ENCODE measurements around the gene MRPS18B. TPM values are rescaled to one million over a fixed set of nuclear protein-coding genes. Genes with fewer than 3 reads are reported as not detected.
"Not testable (repeated sequence)": the region's sequence is repeated elsewhere in the genome, so short reads cannot be mapped to it uniquely, and the experiment has no call there.

MRPS18B gene
- total and polyA plus RNA-seq, 2 of the 13 experiments (the other 11 are each of a cell fraction or from before 2014, with no cell fraction given): 125 to 131 TPM

- H3K4me2 ChIP-seq (ENCODE audit: low read depth, low read length); BruUV-seq (replicated peaks); POLR2A ChIA-PET; in situ Hi-C loops (cut with HindIII; ENCODE audit: extremely low pct_ligation_motif_present, low pct_unique_long_range_greater_than_20kb); H3K4me3 ChIP-seq (replicated peaks in 1 of 3; ENCODE audit: insufficient read depth in 1 of 3, low read depth in 2 of 3, low read length in 3 of 3); H2AFZ ChIP-seq (ENCODE audit: low read length); ATAC-seq; H3K27ac ChIP-seq (ENCODE audit: extremely low read length, insufficient read depth, low read length); FAIRE-seq; H4K20me1 ChIP-seq (ENCODE audit: insufficient read depth, low read length); CTCF ChIA-PET (ENCODE audit: low intra/inter-chr PET ratio, low total read pairs); intact Hi-C loops (cut with micrococcal nuclease; ENCODE audit: unreplicated experiment); H3K79me2 ChIP-seq (ENCODE audit: insufficient read depth, low read length); H3K27me3 ChIP-seq (ENCODE audit: control insufficient read depth in 1 of 2, insufficient read depth in 2 of 2, low read length in 2 of 2); H3K9me3 ChIP-seq (ENCODE audit: low read length); H3K9ac ChIP-seq (ENCODE audit: insufficient read depth, low read depth, low read length); TF ChIP-seq GABPA (IDR thresholded peaks at IDR 0.05; ENCODE audit: low read depth, low read length): not testable (repeated sequence)
- WGBS (ENCODE audit: low lambda C conversion rate): 81% methylated on average over 2 of the region's 2 CpGs
- Histone ChIP-seq H3K4me1 (ENCODE audit: insufficient read depth, low read length) (peaks cover 16% of the 10 kb centered on the region), H3K36me3 (replicated peaks in 1 of 2; ENCODE audit: control insufficient read depth in 1 of 2, insufficient read depth in 2 of 2, low read length in 2 of 2) (peaks cover 34 to 76% of the 10 kb centered on the region in 2 experiments)
- peak; percentile 73 for DNase-seq (ENCODE audit: low spot score)
- peak; percentile 93 for TF ChIP-seq FOSL2 (CRISPR knock-in tag; IDR thresholded peaks at IDR 0.05)
- peak; percentile 64 for TF ChIP-seq GABPA (CRISPR knock-in tag; IDR thresholded peaks at IDR 0.05; ENCODE audit: low read depth)
- TF ChIP-seq HMGXB3 (CRISPR knock-in tag; IDR thresholded peaks at IDR 0.05; ENCODE audit: borderline replicate concordance): 0 out of 2 replicates have a peak, but pooled peaks have one; percentile 18
- 0 out of 2 replicates have a peak, but pooled peaks have one; percentile 19 for TF ChIP-seq SP5 (CRISPR knock-in tag; IDR thresholded peaks at IDR 0.05; ENCODE audit: borderline replicate concordance, low read depth)
- TF ChIP-seq THRA (CRISPR knock-in tag; IDR thresholded peaks at IDR 0.05; ENCODE audit: borderline replicate concordance): 0 out of 2 replicates have a peak, but pooled peaks have one; percentile 15
- TF ChIP-seq JUND (CRISPR knock-in tag; IDR thresholded peaks at IDR 0.05): peak; percentile 16; the same call in 1 of the 2 replicates
- 0 out of 2 replicates have a peak, but pooled peaks have one; percentile 30 for TF ChIP-seq ELF3 (CRISPR knock-in tag; IDR thresholded peaks at IDR 0.05)
- TF ChIP-seq ZBTB21 (CRISPR knock-in tag; IDR thresholded peaks at IDR 0.05): peak; percentile 81
- TF ChIP-seq ETV5 (CRISPR knock-in tag; IDR thresholded peaks at IDR 0.05; ENCODE audit: borderline replicate concordance): peak; percentile 54; the same call in 1 of the 2 replicates
- peak; percentile 50; the same call in 1 of the 2 replicates for TF ChIP-seq RXRA (CRISPR knock-in tag; IDR thresholded peaks at IDR 0.05)
- TF ChIP-seq SAP130 (CRISPR knock-in tag; IDR thresholded peaks at IDR 0.05; ENCODE audit: low read depth): peak; percentile 72
- TF ChIP-seq HOXA3 (CRISPR knock-in tag; IDR thresholded peaks at IDR 0.05): peak; percentile 31; the same call in 1 of the 2 replicates
- TF ChIP-seq RARA (CRISPR knock-in tag; IDR thresholded peaks at IDR 0.05): peak; percentile 45; the same call in 1 of the 2 replicates
- 0 out of 2 replicates have a peak, but pooled peaks have one; percentile 25 for TF ChIP-seq MED1 (CRISPR knock-in tag; IDR thresholded peaks at IDR 0.05)
- peak; percentile 55; the same call in 1 of the 2 replicates for TF ChIP-seq ATF2 (CRISPR knock-in tag; IDR thresholded peaks at IDR 0.05)
- peak; percentile 81; the same call in 1 of the 2 replicates for TF ChIP-seq ZNF263 (CRISPR knock-in tag; IDR thresholded peaks at IDR 0.05)
These were observed 48.7 kb downstream of the MRPS18B start for GRCh38 chr6:30666300-30666699.

Data from HepG2 (cell line).